NCI-H2196 treated with DMSO at 0.1 percent for 48 hours (cell line): Measurements from ENCODE around the gene OR9A4.
"Not testable (repeated sequence)": the region's sequence is repeated elsewhere in the genome, so short reads cannot be mapped to it uniquely, and the experiment has no call there.

Source experiments
- DNase-seq: peaks from one replicate; lab custom pipeline; 2025; ENCODE audit not compliant: unreplicated experiment; lab: John Stamatoyannopoulos, UW

The OR9A4 gene, protein sequence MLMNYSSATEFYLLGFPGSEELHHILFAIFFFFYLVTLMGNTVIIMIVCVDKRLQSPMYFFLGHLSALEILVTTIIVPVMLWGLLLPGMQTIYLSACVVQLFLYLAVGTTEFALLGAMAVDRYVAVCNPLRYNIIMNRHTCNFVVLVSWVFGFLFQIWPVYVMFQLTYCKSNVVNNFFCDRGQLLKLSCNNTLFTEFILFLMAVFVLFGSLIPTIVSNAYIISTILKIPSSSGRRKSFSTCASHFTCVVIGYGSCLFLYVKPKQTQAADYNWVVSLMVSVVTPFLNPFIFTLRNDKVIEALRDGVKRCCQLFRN

DNA sequence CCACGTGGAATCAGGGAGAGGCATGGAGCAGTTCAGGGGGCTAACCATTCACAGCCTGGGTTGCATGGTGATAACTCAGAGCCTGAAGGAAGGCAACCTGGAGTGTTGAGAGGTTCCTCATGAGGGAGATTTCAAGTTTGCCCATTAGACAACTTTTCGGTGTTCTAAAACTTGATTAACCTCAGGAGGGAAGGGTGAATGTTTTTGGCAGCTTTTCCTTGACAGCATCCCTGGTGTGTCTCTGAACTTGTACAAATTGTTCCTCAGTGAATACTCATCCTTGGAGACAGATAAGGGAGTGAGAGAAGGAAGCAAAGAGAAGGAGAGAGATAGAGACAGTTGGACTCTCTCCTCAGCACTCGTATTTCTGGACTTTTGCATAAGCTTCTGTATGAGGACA is at the start of gene OR9A4:
Gene OR9A4 (plus strand): TSS at position 301 of the 400 bp plus-strand sequence. CDS start 2,477 bp downstream, outside the sequence.
- DNase-seq = no peak

DNA sequence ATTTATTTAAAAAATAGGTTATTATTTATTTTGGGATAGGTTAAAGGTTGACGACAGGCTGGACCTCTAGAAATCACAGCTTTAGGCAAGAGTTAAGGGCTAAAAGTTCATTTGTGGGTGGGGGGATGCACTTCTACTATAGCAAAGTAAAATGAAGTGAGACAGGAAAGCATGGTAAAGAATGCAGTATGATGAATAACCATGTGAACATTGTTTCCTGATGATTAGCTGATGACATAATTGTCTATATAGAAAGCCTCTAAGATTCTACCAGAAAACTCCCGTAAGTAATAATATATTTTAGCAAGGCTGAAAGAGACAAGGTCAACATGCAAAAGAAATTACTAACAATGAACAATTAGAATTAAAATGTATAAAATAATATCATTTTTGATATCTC is 49.2 kb upstream of the OR9A4 start:
- no peak for DNase-seq

DNA sequence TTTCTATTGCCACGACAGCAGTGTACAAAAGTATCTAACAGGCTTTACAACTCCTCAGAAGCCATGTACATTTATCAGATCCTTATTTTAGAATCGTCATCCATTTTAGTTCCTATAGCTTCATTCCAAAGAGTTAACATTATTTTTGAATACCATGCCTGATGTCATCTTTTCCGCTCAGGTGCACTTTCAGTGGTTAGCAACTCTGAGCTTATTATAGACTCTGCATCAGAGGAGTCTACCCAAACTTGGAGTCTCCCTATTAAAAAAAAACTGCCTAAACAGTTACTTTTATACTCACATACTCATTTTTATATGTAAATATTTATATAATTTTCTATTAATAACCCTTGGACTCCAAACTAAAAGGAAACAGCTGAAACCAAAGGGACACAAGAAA is 43.3 kb upstream of the OR9A4 start:
- no peak for DNase-seq

DNA sequence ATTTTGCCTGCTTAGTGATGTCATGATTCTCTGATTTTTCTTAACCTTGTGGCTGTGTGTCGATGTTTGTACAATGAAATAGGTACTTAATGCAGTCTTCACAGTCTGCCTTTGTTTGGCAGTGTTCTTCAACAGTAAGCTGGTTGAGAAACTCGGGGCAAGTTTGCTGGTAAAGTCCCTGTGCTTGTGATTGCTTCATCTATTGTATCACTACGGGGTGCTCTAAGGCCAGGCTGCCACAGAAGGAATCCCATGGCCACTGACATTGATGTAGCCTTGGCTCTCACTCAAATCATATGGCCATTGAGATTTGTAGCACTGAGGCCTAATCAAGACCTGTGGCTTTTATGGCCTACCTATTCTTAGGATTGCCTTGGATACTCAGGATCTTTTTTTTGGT is 41.4 kb upstream of the OR9A4 start:
- no peak for DNase-seq

DNA sequence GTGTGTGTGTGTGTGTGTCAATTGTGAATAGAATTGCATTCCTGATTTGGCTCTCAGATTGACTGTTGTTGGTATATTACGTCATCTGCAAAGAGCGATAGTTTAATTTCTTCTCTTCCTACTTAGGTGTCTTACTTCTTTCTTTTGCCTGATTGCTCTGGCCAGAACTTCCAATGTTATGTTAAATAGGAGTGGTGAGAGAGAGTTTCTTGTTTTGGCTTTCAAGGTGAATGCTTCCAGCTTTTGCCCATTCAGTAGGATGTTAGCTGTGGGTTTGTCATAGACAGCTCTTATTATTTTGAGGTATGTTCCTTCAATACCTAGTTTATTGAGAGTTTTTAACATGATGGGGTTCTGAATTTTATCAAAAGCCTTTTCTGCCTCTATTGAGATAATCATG is 40.7 kb upstream of the OR9A4 start:
- no peak for DNase-seq

DNA sequence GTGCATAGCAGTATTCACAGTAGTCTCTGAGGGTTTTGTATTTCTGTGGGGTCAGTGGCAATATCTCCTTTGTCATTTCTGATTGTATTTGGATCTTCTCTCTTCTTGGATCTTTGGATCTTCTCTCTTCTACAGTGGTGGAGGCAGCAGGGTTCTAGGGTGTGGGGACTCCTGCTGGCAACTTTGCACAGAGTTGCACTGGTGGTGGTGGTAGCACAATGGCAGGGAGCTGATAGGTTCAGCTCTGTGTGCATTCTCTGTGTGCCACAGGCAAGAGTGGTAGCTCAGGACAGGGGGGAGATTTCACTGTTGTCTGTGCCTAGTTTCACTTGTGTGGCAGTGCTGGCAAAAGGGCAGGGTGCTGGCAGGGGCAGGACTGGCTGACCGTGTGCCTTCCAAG is 39.8 kb upstream of the OR9A4 start:
- no peak for DNase-seq

DNA sequence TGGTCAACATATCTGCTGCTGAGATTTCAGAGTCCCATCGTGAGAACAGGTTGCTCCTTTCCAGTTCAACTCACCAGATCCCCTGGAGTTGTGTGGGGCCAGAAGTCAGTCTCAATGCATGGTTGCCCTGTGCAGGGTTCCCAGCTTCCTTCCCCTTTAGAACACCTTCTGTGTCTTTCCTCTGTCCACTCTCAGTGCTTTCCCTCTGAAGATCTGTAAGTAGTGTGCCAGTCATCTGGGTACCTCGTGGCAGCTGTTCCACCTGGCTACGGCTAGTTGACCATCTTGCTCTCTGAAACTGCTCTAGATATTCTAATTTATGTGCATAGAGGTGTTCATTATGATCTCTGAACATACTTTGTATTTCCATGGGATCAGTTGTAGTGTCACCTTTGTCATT is 38.8 kb upstream of the OR9A4 start:
- DNase-seq = no peak

DNA sequence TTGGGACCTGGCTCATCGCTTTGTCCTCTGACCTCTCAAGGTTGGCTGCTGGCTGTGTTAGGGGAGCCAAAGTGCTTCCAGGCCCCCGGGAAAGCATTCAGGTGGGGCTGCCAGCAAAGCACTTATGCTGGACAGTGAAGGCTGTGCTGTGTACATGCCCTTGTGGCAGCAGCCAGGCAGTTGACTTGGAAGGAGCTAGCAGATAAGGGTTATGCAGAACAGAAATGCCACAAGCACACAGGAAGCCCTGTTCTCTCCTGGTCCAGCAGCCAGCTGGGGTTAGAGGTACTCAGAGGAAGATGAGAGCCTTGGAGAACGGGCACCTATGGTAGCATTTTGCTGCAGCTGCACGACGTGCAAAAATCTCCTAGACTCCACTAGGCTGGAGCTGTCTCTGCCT is 35.2 kb upstream of the OR9A4 start:
- no peak for DNase-seq

DNA sequence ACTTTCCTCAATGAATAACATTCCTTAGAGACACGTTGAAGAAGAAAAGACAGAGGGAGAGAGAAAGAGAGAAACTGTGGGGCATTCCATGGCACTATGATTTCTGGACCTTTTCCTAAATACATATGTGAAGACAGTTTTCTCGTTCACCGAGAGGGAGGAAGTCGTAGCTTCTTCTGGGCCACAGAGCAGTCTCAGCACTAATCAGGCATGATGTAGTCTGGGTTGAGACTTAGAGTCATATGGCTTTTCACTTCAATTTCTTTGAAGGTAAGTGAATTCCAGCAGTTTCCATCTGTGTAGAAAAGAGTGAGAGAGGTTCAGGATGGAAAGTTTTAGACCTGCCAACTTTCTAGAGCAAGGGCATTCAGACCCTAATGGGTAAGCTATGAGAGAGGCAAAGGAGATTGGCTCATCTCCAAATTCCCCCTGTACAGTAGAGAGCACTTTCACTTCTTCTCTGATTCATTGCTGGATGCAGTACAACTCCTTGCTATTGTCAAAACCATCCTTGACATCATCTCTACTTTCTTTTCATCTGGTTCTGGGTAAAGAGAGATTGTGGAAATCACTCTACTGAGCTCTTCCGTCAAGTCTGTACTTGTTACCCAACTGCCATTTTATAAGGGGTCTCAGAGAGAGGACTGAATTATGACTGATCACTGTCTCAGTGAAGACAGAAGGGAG is 31.5 kb upstream of the OR9A4 start:
- no peak for DNase-seq

DNA sequence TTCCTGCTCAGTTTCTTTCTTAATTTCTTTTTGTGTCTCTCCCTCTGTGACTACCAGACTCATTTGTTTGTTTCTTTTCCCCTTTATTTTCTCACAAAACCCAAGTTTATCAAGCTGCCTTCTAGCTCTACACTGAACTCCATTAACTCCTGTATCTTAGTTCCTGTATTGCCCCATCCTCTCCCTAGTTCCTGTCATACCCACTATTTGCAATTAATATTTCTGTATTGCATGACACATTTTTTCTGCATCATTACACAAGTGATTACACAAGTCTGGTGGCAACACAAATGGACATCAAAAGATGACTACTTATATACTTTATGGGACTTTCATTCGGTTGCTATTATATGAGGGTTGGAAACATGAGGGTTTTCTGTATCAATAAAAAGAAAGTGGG is 26.9 kb upstream of the OR9A4 start:
- DNase-seq = no peak

DNA sequence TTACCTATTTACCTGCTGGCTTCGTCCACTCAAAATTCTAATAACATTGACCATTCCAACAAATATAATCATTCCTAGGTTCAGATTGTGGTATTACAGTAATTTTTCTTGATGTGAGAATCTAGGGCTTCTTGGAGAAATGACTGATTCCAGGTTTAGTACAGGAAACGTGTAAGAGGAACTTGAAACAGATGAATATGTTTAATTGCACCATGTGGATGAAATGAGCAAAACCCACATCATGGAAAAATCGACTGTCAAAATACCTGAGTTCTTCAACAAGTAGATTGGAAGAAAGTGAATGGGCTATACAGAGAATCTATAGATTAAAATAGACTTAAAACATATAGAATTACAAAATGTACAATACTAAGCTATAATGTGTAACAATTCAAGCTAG is 24.9 kb upstream of the OR9A4 start:
- no peak for DNase-seq

DNA sequence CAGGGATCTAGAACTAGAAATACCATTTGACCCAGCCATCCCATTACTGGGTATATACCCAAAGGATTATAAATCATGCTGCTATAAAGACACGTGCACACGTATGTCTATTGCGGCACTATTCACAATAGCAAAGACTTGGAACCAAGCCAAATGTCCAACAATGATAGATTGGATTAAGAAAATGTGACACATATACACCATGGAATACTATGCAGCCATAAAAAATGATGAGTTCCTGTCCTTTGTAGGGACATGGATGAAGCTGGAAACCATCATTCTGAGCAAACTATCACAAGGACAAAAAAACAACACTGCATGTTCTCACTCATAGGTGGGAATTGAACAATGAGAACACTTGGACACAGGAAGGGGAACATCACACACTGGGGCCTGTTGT is 16.8 kb upstream of the OR9A4 start:
- not testable (repeated sequence) for DNase-seq

DNA sequence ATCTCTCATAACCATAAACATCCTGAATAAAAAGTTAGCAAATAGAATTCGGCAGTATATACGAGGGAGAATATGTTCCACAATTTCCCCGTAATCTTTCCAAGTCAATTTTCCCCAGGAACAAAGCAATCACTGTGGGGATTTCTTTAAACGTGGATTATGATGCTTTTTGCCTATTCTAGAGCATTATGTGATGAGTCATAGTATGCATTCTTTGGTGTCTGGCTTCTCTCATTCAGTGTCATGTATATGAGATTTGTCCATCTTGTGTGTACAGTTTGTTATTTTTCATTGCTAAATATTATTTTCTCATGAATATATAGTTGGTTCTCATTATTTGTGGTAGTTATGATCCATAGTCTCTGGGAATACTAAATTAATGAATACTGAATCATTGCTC is 9.9 kb upstream of the OR9A4 start:
- DNase-seq = no peak

DNA sequence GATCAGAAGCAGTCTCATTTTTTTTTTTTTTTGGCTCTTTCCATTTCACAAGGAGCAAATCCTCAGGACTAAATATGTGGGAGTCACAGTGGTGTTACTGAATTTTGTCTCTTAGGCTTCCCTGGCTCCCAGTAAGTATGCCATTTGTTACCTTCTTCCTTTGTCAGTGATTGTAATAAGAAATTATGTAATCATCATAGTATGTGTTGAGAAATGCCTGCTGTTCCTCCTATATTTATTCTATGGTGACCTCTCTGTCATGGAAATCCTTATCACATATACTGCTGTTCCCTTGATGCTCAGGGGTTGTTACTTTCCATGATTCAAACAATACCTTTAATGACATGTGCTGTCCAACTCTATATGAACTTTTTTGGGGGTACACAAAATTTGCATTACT is 4.8 kb upstream of the OR9A4 start:
- no peak for DNase-seq

DNA sequence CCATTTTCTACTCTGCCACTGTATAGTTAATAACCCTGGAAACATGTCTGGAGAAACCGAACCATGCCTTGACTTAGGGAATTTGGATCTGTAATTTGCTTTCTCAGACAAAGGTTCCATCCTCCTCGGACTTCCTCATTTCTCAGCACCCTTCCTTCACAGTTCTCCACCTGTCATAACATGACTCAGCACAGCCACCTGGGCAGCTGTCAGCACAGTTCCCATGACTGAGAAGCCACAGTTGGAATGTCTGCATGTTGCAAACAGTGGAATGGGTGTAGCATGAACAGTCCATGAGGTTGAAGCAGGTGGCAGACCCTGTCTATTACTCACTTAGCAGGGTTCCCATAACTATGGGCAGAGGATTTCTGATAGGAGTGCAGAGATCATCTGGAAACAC is 634 bp upstream of the OR9A4 start:
- DNase-seq = no peak

DNA sequence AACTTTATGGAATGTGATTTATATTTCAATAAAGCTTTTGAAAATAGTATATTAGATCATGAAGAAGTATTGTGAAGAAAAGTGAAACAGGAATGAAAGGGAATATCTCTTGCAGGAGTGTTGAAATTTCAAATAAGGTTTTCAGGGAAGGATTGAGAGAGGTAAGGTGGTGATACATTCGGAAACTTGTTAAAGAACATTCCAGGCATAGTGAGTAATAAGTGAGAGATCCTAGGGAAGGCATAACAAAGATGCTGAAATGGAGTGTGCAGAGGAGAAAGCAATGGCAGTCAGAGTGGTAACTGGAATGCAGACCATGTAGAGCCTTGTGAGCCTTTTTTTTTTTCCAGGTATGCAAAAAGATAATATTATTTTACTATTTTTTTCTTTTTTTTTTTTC is 4.1 kb downstream of the OR9A4 start:
- DNase-seq = no peak

DNA sequence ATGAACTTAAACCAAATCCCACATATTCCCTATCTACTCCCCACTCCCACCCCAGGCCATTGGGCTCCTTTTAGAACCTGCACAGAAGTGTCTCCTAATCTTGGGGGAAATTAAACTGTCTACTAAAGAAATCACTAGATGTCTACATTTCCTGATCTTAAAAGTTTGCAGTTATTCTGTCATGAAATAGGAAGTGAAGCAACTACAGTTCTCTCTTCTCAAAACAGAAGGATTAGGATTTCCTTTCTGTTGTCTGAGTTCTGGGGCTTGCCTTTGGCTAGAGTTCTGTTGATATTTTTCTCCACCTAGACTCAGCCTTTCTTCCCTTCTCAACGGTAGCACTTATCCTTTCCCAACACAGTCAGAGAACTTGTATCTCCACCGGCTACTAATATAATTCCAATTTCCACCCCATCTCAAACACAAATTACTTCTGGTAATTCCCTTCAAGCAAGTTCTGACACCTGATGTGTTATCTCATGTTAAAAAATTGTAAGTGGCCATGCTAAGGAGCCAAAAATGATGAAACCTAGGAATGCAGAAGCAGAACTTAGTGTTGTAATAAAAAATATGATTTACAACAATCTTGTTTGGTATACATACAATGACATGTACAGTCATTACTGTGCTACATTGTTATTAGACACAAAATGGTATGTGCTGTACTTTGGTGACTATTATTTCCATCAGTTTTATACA is 12.1 kb downstream of the OR9A4 start:
- no peak for DNase-seq

DNA sequence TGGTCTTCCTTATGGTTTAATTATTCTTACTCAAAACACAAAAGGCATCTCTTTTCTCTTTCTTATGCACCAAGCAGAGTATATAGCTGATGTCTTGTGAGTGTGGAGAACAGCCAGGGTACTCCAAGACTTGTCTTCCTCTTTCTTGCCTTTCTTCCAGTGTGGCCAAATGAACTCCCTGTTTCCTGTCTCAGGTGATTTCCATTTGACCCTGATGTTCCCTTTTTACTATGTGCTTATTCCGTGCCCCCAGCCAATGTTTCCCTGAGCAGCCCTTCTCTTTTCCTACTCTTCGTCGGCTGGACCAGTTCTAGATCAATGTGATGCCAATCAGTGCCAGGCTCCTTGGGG is 12.6 kb downstream of the OR9A4 start:
- no peak for DNase-seq

DNA sequence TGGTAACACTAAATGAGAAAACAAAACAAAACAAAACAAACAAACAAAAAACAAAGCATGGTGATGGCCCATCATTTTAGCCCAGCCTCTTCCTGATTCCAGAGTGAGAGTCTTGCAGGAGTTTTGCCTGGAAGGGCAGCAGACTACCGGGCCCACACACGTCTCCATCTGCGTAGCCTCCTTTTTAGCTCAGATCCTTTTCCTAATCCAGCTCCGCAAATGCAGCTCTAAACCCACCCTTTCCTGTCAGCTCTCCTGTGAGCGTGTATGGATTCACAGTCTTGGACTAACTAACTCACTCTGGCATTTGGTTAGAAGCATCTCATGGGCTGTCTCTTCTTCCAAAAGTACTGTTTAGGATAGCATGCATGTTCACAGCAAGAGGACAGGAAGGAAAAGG is 14.0 kb downstream of the OR9A4 start:
- no peak for DNase-seq

DNA sequence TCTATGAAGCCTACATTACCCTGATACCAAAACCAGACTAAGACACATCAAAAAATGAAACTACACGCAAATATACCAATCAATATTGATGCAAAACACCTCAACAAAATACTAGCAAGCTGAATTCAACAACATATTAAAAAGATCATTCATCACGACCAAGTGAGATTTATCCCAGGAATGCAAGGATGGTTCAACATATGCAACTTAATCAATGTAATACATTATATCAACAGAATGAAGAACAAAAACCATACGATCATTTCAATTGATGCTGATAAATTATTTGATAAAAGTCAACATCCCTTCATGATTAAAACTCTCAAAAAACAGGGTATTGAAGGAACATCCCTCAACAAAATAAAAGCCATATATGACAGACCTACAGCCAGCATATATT is 24.9 kb downstream of the OR9A4 start:
- no peak for DNase-seq

DNA sequence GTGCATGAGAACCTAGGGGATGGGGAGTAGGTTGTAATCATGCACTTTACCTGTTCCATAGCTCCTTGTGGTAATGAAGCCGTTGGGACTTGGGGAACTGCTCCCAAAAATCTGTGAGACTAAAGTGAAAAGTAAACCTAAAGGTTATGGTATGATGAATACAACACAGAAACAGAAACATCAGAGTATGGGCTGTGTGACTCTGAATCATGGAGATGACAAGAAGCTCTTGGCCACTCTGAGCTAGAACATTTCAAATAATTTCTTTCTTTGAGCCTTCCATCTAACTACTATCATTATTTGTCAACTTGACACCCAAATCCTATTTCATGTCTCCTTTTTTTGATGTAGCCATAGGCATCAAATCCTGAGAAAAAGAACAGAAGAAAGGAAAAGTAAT is 27.6 kb downstream of the OR9A4 start:
- DNase-seq = no peak

DNA sequence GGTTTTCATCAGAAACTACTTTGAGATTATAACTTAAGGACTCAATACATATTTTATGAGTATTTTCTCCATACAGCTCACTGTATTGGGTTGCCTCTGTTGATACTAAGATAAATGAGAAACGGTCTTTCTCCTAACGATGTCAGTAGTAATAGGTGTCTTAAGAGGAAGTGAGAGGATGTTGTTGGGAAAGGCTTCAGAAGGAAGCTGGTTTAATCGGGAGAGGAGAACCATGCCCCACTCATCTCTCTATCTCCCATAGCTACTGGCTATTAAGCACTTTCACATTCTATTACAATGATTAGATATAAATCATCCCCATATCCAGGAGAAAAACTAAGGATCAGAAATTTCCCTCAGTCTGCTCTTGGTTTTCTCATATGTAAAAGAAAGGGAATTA is 28.6 kb downstream of the OR9A4 start:
- no peak for DNase-seq
